ENCODE data around the gene LOXL4. TPM values are rescaled to one million over a fixed set of nuclear protein-coding genes. Genes with fewer than 3 reads are reported as not detected.

Gene LOXL4
- total RNA-seq, 1 experiment from 2014 or later, result 0.13 TPM

DNA sequence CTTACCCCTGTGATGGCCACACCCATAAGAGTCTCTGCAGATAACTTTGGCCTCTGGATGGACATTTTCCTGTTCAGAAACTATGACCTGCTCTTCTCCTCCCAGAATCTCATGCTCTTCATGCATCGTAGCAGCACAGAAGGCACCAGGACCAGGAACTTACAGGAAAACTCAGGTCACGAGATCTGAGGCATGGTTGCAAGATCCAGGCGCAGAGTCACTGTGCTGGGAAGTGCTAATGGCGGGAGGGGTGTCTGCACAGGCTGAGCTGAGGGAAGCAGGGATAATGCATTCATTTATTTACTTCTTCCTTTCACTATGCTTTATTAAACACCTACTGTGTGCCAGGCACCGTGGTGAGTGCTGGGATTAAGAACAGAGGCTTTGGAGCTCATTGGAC lies 48.2 kb upstream of the LOXL4 start:
- no peak for DNase-seq
- Mint-ChIP-seq H3K36me3 (ENCODE audit: insufficient read depth in 1 of 3, low read depth in 3 of 3) (no peaks in the 10 kb centered on the region), H3K27ac (no peak overlapping the region), H3K9me3 (no peaks in the 10 kb centered on the region), H3K27me3 (ENCODE audit: low read depth) (no peaks in the 10 kb centered on the region; the same call in 1 of the 2 replicates), H3K4me1 (peaks cover 2 to 5% of the 10 kb centered on the region in 2 experiments; a peak in 3 of 4 replicates), H3K4me3 (no peak overlapping the region)
- Histone ChIP-seq H3K27me3 (ENCODE audit: insufficient read depth, low read length) (no peaks in the 10 kb centered on the region), H3K14ac (ENCODE audit: insufficient read depth, low read length) (no peak overlapping the region), H2AK5ac (ENCODE audit: insufficient read length, low read length) (no peak overlapping the region), H2BK12ac (ENCODE audit: insufficient read length, low read depth, low read length) (no peak overlapping the region), H4K20me1 (ENCODE audit: control insufficient read depth, insufficient read depth, insufficient read length) (no peaks in the 10 kb centered on the region), H4K8ac (replicated peaks; ENCODE audit: insufficient read length, low read depth, low read length) (no peak overlapping the region), H3K9ac (ENCODE audit: extremely low read depth, insufficient read length, low read length) (no peak overlapping the region), H2BK120ac (ENCODE audit: low read depth, low read length, poor library complexity, severe bottlenecking) (no peak overlapping the region), H3K9me3 (ENCODE audit: control insufficient read depth, low read depth, low read length) (no peaks in the 10 kb centered on the region), H3K18ac (ENCODE audit: insufficient read length, low read depth, low read length) (no peak overlapping the region), H2BK15ac (ENCODE audit: low read depth, low read length) (no peak overlapping the region), H3K27ac (ENCODE audit: insufficient read length, low read depth, low read length) (no peak overlapping the region), H3K4ac (ENCODE audit: low read depth, low read length) (no peak overlapping the region), H2BK20ac (ENCODE audit: low read depth, low read length, poor library complexity, severe bottlenecking) (no peak overlapping the region), H3K79me1 (ENCODE audit: insufficient read depth, low read depth, low read length, poor library complexity, severe bottlenecking) (no peaks in the 10 kb centered on the region), H2BK5ac (ENCODE audit: insufficient read length, low read length) (no peak overlapping the region), H3K56ac (ENCODE audit: insufficient read length, low read depth, low read length) (no peak overlapping the region), H3K4me1 (ENCODE audit: insufficient read depth, low read length) (no peaks in the 10 kb centered on the region), H3K79me2 (ENCODE audit: insufficient read depth, low read length) (no peaks in the 10 kb centered on the region), H3T11ph (ENCODE audit: low read length) (no peak overlapping the region), H2AFZ (ENCODE audit: low read length) (no peak overlapping the region), H4K5ac (ENCODE audit: insufficient read length, low read depth, low read length) (no peak overlapping the region), H3K23ac (ENCODE audit: insufficient read length, low read depth, low read length) (no peak overlapping the region), H4K91ac (ENCODE audit: insufficient read length, low read depth, low read length) (no peak overlapping the region), H3K4me2 (ENCODE audit: insufficient read depth, insufficient read length, low read length) (no peak overlapping the region), H3K23me2 (ENCODE audit: insufficient read length, low read depth, low read length, poor library complexity, severe bottlenecking) (no peaks in the 10 kb centered on the region)
- WGBS (ENCODE audit: extremely low coverage, insufficient read length, low lambda C conversion rate), result no CpG with 5 or more reads among the region's 5 CpGs
- TF ChIP-seq, protein P1, sequence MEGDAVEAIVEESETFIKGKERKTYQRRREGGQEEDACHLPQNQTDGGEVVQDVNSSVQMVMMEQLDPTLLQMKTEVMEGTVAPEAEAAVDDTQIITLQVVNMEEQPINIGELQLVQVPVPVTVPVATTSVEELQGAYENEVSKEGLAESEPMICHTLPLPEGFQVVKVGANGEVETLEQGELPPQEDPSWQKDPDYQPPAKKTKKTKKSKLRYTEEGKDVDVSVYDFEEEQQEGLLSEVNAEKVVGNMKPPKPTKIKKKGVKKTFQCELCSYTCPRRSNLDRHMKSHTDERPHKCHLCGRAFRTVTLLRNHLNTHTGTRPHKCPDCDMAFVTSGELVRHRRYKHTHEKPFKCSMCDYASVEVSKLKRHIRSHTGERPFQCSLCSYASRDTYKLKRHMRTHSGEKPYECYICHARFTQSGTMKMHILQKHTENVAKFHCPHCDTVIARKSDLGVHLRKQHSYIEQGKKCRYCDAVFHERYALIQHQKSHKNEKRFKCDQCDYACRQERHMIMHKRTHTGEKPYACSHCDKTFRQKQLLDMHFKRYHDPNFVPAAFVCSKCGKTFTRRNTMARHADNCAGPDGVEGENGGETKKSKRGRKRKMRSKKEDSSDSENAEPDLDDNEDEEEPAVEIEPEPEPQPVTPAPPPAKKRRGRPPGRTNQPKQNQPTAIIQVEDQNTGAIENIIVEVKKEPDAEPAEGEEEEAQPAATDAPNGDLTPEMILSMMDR (conservative IDR thresholded peaks at IDR 0.05), result no peak

Data from H9 (cell line).